ENCODE results near the gene LRRN4CL. TPM values are rescaled to one million over a fixed set of nuclear protein-coding genes. Genes with fewer than 3 reads are reported as not detected.

Gene LRRN4CL
- 0.03 to 0.15 TPM (median 0.12 TPM) in 3 of 5 replicates, not detected in the others for total RNA-seq (2022; extraction: Qiagen RNA extraction; ENCODE audit: low read depth)

DNA sequence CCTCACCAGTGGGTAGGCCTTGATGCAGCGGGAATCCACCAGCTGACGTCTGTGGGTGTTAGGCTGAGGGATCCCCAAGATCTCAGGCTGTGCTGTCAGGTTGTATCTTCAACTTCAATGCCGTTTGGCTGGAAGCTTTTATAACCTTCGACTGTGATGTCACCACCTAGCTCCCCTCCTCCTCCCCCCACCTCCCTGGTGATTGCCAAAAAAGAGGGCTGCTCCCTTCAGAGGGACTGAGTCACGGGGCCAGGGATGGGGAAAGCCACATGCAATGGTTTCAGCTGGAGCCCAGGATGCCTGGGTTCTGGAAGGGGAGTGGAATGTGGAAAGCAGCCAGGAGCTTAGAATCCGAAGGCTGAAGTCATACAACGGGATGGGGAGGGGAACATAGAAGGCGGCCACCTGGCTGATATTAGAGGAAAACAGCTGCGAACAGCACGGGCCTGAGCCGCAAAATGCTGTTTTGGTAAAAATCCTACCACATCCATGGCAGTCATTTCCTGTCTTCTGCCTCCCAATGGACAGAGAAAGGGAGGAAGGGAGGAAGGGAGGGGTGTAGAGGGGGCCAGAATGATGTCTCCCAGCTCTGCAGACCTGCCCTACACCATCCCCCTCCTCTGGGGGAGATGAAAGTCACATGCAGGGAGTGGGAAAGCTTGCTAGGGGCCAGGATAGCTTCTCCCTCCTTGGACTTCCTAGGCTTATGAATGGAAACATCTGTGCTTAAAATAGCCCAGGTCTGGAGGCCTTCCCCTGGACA, at the start of gene LRRN4CL:
TSS of gene LRRN4CL (minus strand) at position 110 of the 763 bp plus-strand sequence. CDS start 1,022 bp downstream, outside the sequence.

DNA sequence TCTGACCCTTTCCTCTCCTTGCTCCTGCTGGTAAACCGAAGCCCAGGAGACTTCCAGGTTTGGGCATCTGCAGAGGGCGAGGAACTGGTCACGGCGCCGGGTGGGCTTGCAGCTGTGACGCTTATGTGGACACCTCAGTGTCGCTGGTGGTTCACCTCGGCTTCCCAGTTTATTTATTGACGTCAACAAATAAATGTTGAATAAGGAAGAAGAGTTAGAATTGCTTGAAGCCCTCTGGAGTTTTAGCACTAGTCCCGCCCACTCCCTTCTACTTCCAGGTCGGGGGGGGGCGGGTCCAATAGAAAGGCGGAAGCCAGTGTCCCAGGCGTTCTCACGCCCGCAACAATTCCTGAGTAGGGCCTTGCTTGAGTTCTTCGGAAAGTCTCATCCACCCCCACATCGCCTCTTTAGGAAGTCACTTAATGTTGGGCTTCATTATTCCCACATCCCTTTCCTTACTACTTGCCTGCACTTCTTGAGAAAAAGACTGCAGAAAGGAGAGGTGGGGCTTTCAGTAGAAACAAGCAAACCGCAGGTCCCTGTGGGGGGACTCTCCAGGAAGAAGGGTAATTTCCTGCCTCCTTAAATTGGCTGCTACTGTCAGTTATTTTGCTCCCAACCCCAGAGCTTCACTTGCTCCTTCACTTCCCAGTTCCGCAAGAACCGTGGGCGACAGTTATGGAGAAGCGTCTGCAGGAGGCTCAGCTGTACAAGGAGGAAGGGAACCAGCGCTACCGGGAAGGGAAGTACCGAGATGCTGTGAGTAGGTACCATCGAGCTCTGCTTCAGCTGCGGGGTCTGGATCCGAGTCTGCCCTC, 39.0 kb upstream of the LRRN4CL start, which contains the start of gene TTC9C:
TSS of gene TTC9C (plus strand) at position 316 of the 818 bp plus-strand sequence. CDS start at position 679, 363 bp downstream.

DNA sequence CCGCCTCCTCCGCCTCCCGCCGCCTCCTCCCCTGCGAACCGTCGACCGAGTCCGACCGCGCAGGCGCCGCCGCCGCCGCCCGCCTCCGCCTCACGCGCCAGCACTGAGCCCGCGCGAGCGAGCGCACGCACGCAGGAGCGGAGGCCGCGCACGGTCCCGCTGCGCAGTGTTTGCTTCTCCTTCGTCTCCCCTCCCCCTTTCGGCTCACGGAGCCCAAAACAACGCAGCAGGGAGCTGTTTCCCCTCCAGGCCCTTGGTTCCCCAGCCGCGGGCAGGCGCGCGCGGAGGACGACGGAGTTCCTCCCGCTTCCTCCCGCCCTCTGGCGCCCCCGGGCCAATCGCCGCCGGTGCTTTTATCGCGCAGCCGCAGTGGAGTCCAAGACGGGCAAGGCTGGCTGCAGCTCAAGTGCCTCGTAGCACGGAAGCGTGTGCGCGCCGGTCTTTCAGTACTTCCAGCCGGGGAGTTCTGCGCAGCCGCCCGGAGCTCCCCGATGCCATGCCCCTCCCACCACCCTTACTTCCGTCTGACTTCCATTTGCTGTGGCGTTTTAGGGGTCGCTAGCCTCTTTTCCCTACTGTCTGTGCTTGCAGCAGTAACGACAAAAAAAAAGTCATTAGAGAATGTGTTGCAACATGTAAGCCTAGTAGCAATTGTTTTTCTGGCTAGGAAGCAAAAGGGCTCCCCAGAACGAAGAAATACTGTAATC, 38.0 kb upstream of the LRRN4CL start, which contains the start of gene HNRNPUL2:
TSS of gene HNRNPUL2 (minus strand) at position 293 of the 707 bp plus-strand sequence. CDS start 301 bp downstream, outside the sequence.

DNA sequence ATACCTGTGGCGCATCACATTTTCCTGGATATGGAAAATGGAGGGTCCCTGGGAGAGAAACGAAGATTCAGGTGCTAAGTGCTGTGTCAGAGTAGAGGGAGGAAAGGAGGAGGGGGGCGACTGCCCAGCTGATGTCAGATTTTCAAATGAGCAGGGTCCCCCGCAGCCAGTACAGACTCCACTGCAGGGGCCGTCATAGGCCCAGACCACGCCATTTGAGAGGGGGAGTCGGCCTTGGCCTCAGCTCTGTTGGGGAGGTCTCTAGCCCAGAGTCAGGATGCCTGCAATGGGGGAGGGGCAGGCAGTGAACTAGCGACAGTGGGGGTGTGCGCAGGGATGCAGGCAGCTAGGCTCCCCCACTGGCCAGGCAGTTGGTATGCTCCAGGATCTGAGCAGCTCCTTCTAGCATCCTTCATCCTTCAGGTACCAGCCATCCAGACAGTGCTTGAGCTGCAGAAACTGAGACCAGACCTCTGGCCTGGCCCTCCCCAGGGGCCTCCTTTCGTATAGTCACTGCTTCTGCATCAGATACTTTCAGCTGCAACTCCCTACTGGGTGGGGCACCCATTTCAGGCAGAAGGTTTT, 18.0 kb upstream of the LRRN4CL start, which contains the start of the genes BSCL2 and GNG3:
TSS of gene BSCL2 (minus strand) at position 148 of the 585 bp plus-strand sequence. CDS start 229 bp downstream, outside the sequence.
TSS of gene GNG3 (plus strand) at position 400 of the 585 bp plus-strand sequence. CDS start 620 bp downstream, outside the sequence.

DNA sequence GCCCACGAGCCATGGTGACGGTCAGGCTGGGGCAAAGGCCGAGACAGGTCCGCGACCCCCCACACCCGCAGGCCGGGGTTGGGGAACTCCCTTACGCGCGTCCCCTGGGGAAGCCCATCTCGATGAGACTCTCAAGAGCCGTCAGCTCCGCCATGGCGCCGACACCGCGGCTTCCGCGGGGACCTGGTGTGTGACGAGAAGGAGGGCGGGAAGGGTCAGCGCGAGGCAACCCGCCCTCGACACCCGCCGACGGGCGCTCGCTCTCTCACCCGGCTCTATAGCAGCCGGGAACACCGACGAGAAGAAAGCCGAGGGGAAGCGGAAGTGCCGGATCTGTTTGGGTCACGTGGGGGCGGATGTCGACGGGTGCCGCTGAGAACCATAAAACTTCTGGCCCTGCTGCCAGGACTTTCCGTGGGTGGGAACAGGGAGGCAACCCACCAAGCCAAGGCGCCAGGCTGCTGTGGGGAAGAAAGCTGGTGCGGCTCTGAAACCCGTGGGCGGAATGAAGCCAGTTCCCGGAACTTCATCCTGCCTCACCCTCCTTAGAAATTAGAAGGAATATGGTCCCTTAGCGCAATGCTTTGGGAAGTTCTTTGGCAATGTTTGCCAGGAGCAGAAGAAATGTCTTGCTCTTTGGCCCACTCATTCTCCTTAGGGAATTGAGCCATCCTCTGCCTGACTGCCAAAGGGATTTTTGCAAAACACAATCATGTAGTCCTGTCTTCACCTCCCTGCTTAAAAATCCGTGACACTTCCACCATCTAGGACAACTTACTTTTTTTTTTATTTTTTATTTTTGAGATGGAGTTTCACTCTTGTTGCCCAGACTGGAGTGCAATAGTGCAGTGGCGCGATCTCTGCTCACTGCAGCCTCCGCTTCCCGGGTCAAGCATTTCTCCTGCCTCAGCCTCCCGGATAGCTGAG, 10.3 kb downstream of the LRRN4CL start, which contains the start of gene UBXN1:
TSS of gene UBXN1 (minus strand) at position 304 of the 927 bp plus-strand sequence. CDS start at position 154, 150 bp downstream.

DNA sequence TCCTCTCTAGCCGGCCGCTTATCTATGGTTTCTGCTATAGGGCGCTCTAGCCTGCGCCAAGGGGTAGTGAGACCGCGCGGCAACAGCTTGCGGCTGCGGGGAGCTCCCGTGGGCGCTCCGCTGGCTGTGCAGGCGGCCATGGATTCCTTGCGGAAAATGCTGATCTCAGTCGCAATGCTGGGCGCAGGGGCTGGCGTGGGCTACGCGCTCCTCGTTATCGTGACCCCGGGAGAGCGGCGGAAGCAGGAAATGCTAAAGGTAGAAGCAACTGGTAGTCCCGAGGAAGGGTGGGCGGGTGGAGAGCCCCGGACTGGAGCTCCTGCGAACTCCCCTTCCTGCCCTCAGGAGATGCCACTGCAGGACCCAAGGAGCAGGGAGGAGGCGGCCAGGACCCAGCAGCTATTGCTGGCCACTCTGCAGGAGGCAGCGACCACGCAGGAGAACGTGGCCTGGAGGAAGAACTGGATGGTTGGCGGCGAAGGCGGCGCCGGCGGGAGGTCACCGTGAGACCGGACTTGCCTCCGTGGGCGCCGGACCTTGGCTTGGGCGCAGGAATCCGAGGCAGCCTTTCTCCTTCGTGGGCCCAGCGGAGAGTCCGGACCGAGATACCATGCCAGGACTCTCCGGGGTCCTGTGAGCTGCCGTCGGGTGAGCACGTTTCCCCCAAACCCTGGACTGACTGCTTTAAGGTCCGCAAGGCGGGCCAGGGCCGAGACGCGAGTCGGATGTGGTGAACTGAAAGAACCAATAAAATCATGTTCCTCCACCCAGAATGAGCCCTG, 17.5 kb downstream of the LRRN4CL start, which contains the start of the genes LBHD1 and UQCC3:
TSS of gene LBHD1 (minus strand) at position 660 of the 782 bp plus-strand sequence. CDS start 2,236 bp downstream, outside the sequence.
TSS of gene UQCC3 (plus strand) at position 66 of the 782 bp plus-strand sequence. CDS start at position 139, 73 bp downstream.

DNA sequence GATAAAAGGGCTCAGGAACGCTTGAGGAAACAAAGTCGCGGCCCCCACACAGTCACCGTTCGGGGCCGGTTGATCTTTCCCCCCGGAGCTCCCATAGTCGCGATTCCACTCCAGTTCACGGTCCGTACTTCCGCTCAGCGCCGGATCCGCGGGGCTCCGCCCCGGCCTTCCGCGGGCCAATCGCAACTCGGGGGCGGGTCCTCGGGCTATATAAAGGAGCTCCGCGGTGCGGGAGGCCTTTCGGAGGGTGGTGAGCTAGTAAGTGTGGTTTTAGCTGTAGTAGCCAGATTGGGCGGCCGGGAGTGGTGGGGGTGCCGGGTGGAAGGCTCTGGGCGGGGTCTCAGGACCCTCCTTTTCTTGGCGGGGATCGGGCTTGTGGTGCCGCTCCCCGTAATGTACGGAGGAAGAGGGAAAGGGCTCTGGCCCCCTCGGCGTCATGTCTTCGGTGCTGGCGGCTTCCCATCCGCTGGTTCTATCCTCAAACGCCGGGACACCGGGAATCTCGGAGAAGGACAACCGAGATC, 24.2 kb downstream of the LRRN4CL start, which contains the start of the genes C11orf98 and CSKMT:
TSS of gene C11orf98 (minus strand) at position 136 of the 524 bp plus-strand sequence. CDS start at position 95, 41 bp downstream.
TSS of gene CSKMT (plus strand) at position 238 of the 524 bp plus-strand sequence. CDS start 568 bp downstream, outside the sequence.

DNA sequence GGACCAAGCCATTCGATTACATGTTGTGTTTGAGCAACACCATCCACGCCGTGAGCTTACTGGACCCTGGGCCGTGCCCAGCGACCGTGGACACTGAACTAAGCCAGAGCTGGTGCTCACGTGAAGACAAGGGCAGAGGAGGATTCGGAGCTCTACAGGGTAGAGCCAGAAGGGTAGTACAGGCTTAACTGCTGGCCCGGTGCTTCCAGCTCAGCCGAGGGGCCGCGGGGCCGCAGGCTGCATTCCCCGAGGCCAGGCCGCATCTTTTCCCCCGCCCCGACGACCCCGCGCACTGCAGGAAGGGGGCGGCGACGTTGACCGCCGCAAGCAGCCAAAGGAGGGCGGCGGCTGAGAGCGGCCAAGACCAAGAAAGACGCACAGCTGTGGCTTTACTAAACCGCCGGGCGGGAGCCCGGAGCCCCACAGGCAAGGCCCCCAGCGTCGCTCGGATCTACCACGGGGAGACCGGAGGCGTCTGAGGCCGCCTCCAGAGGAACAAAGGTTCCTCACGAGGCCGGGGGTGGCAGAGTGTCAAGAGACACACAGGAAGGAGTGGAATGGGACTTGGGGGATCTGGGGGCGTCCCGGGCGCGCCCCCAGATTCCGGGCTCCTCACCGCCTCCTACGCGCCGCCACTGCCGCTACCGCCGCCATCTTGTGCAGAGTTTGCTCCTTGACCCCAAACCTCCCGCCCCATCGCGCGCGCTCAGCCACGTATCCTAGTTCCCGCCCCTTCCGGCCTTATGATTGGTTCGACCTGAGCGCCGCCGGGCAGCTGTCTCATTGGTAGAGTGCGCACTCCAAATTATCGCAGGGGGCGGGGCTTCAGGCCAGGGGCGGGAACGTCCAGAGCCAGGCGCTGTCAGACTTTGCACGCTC, 43.1 kb downstream of the LRRN4CL start, which contains the start of gene GANAB:
TSS of gene GANAB (minus strand) at position 668 of the 879 bp plus-strand sequence. CDS start at position 654, 14 bp downstream.

Other genes with a start within 250 kb of the LRRN4CL start
- gene AHNAK, start 142.7 kb downstream of the LRRN4CL start, total RNA-seq (2022; extraction: Qiagen RNA extraction; ENCODE audit: low read depth): 167 to 211 TPM (median 191 TPM) in 5 replicates
- gene EEF1G, start 115.6 kb downstream of the LRRN4CL start, total RNA-seq (2022; extraction: Qiagen RNA extraction; ENCODE audit: low read depth): 1,927 to 2,090 TPM (median 2,005 TPM) in 5 replicates
- 11.7 to 16.4 TPM (median 14.8 TPM) in 5 replicates for gene TUT1, start 98.0 kb downstream of the LRRN4CL start, total RNA-seq (2022; extraction: Qiagen RNA extraction; ENCODE audit: low read depth)
- gene MTA2, start 87.7 kb downstream of the LRRN4CL start, total RNA-seq (2022; extraction: Qiagen RNA extraction; ENCODE audit: low read depth): 87.0 to 95.9 TPM (median 89.9 TPM) in 5 replicates
- 17.4 to 24.3 TPM (median 23.3 TPM) in 5 replicates for gene EML3, start 76.8 kb downstream of the LRRN4CL start, total RNA-seq (2022; extraction: Qiagen RNA extraction; ENCODE audit: low read depth)
- gene ROM1, start 76.3 kb downstream of the LRRN4CL start, total RNA-seq (2022; extraction: Qiagen RNA extraction; ENCODE audit: low read depth): 4.0 to 5.3 TPM (median 4.4 TPM) in 5 replicates
- 46.5 to 57.3 TPM (median 51.6 TPM) in 5 replicates for gene B3GAT3, start 67.5 kb downstream of the LRRN4CL start, total RNA-seq (2022; extraction: Qiagen RNA extraction; ENCODE audit: low read depth)
- gene GANAB, start 42.9 kb downstream of the LRRN4CL start, total RNA-seq (2022; extraction: Qiagen RNA extraction; ENCODE audit: low read depth): 260 to 286 TPM (median 272 TPM) in 5 replicates
- 18.1 to 23.5 TPM (median 21.1 TPM) in 5 replicates for gene INTS5, start 36.2 kb downstream of the LRRN4CL start, total RNA-seq (2022; extraction: Qiagen RNA extraction; ENCODE audit: low read depth)
- 134 to 147 TPM (median 144 TPM) in 5 replicates for gene C11orf98, start 24.3 kb downstream of the LRRN4CL start, total RNA-seq (2022; extraction: Qiagen RNA extraction; ENCODE audit: low read depth)
- gene CSKMT, start 24.2 kb downstream of the LRRN4CL start, total RNA-seq (2022; extraction: Qiagen RNA extraction; ENCODE audit: low read depth): 12.2 to 16.7 TPM (median 15.5 TPM) in 5 replicates
- 25.7 to 36.5 TPM (median 31.8 TPM) in 5 replicates for gene UQCC3, start 17.9 kb downstream of the LRRN4CL start, total RNA-seq (2022; extraction: Qiagen RNA extraction; ENCODE audit: low read depth)
- 4.4 to 6.6 TPM (median 5.4 TPM) in 5 replicates for gene LBHD1, start 17.3 kb downstream of the LRRN4CL start, total RNA-seq (2022; extraction: Qiagen RNA extraction; ENCODE audit: low read depth)
- 103 to 124 TPM (median 116 TPM) in 5 replicates for gene UBXN1, start 10.5 kb downstream of the LRRN4CL start, total RNA-seq (2022; extraction: Qiagen RNA extraction; ENCODE audit: low read depth)
- gene BSCL2, start 17.9 kb upstream of the LRRN4CL start, total RNA-seq (2022; extraction: Qiagen RNA extraction; ENCODE audit: low read depth): 59.2 to 86.7 TPM (median 72.8 TPM) in 5 replicates
- gene GNG3, start 18.1 kb upstream of the LRRN4CL start, total RNA-seq (2022; extraction: Qiagen RNA extraction; ENCODE audit: low read depth): not detected in 5 replicates
- gene HNRNPUL2, start 37.9 kb upstream of the LRRN4CL start, total RNA-seq (2022; extraction: Qiagen RNA extraction; ENCODE audit: low read depth): 38.4 to 45.9 TPM (median 43.9 TPM) in 5 replicates
- gene TTC9C, start 39.0 kb upstream of the LRRN4CL start, total RNA-seq (2022; extraction: Qiagen RNA extraction; ENCODE audit: low read depth): 25.6 to 36.9 TPM (median 35.6 TPM) in 5 replicates
- 2.1 to 2.5 TPM (median 2.1 TPM) in 5 replicates for gene ZBTB3, start 64.6 kb upstream of the LRRN4CL start, total RNA-seq (2022; extraction: Qiagen RNA extraction; ENCODE audit: low read depth)
- 167 to 186 TPM (median 179 TPM) in 5 replicates for gene POLR2G, start 72.0 kb upstream of the LRRN4CL start, total RNA-seq (2022; extraction: Qiagen RNA extraction; ENCODE audit: low read depth)
- 14.1 to 17.7 TPM (median 15.2 TPM) in 5 replicates for gene TAF6L, start 81.9 kb upstream of the LRRN4CL start, total RNA-seq (2022; extraction: Qiagen RNA extraction; ENCODE audit: low read depth)
- 66.9 to 93.0 TPM (median 81.2 TPM) in 5 replicates for gene TMEM179B, start 97.9 kb upstream of the LRRN4CL start, total RNA-seq (2022; extraction: Qiagen RNA extraction; ENCODE audit: low read depth)
- gene TMEM223, start 102.5 kb upstream of the LRRN4CL start, total RNA-seq (2022; extraction: Qiagen RNA extraction; ENCODE audit: low read depth): 19.0 to 29.4 TPM (median 27.1 TPM) in 5 replicates
- gene NXF1, start 115.9 kb upstream of the LRRN4CL start, total RNA-seq (2022; extraction: Qiagen RNA extraction; ENCODE audit: low read depth): 44.6 to 59.3 TPM (median 53.9 TPM) in 5 replicates
- 20.5 to 28.2 TPM (median 26.0 TPM) in 5 replicates for gene STX5, start 142.5 kb upstream of the LRRN4CL start, total RNA-seq (2022; extraction: Qiagen RNA extraction; ENCODE audit: low read depth)
- not detected in 5 replicates for gene TEX54, start 143.3 kb upstream of the LRRN4CL start, total RNA-seq (2022; extraction: Qiagen RNA extraction; ENCODE audit: low read depth)
- gene WDR74, start 150.1 kb upstream of the LRRN4CL start, total RNA-seq (2022; extraction: Qiagen RNA extraction; ENCODE audit: low read depth): 80.1 to 88.6 TPM (median 84.8 TPM) in 5 replicates
- gene SLC3A2, start 191.4 kb upstream of the LRRN4CL start, total RNA-seq (2022; extraction: Qiagen RNA extraction; ENCODE audit: low read depth): 929 to 1,086 TPM (median 982 TPM) in 5 replicates
- 0.03 to 0.11 TPM (median 0.04 TPM) in 3 of 5 replicates, not detected in the others for gene CHRM1, start 231.8 kb upstream of the LRRN4CL start, total RNA-seq (2022; extraction: Qiagen RNA extraction; ENCODE audit: low read depth)